ENCODE data around the gene RGS6.

RGS6 gene

DNA sequence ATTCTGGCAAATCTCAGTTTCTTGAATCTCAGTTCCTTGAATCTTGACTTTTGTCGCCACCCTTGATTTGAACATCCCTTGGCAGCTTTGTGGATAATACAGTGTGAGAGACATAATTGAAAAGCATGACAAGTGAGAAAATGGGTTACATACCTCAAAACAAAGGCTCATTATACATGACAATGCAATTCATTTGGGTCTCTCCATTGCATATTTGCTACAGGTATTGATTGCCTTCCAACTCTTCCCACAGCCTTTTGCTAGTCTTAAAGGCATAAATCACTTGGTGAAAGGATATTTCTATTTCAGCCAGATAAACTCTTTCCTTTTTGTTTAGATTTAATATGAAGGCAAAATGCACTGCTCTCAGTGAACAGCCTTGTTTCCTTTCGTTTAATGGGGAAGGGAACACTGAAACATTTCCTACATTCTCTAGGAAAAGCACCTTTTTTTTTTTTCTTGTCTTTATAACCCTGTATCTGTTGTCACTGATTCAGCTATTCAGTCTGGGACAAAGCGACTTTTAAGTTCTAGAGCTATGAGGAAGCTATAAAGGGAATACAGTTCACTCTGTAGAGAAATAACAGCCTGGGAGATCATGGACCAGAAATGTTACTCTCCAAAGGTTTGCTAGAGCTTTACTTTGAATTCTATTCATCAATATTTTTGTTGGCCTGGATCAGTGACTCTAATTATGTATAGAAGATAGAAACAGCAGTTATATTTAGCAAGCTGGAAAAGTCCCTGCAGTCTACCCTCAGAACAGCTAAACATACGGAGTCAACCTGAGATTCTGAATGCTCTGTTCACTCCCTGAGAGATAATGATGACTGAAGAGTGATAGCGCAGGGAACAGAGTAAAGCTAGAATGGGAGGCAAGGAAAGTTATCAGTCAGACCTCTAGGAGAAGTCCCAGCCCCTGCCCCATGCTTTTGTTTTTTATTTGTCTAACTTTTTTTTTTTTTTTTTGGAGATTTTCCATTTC lies 311.4 kb downstream of the RGS6 start:
- DNase-seq (ENCODE audit: low read depth) = no peak

DNA sequence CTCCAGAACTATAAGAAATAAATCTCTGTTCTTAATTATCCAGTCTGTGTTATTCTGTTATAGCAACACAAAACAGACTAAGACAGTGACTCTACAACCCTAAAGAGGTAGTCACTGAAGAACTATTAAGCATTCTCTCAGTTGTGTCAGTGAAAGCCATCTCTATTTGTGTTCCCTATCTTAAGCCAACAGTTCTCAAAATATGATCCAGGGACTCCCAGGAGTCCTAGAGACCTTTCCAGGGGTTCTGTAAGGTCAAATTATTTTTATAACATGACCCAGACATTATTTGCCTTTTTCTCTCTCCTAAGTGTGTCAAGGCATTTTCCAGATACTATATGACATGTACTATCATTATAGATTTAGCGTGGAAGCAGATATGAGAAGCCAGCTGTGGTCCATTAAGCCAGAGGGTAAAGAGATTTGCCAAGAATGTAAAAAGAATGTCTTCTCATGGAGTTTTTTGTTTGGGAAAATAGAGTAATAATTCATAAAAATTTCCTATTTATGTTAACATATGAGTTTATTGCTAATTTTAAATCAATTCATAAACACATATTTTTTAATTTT lies 315.8 kb downstream of the RGS6 start:
- no peak for DNase-seq (ENCODE audit: low read depth)

DNA sequence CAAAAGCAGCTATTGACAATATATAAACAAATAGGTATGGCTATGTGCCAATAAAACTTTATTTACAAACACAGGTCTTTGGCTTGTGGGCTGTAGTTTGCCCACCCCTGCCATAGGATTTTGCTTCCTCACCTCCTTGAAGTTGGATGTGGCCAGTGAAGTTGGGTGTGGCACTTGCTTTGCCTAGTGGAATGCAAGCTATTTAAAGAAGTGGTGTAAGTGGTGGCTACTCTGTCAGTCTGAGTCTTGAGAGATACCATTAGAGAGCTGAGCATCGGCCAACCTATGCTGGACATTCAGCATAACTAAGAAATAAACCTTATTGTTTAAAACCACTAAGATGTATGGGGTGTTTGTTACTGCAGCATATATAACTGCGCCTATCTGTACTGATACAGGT lies 321.3 kb downstream of the RGS6 start:
- DNase-seq (ENCODE audit: low read depth) = no peak

DNA sequence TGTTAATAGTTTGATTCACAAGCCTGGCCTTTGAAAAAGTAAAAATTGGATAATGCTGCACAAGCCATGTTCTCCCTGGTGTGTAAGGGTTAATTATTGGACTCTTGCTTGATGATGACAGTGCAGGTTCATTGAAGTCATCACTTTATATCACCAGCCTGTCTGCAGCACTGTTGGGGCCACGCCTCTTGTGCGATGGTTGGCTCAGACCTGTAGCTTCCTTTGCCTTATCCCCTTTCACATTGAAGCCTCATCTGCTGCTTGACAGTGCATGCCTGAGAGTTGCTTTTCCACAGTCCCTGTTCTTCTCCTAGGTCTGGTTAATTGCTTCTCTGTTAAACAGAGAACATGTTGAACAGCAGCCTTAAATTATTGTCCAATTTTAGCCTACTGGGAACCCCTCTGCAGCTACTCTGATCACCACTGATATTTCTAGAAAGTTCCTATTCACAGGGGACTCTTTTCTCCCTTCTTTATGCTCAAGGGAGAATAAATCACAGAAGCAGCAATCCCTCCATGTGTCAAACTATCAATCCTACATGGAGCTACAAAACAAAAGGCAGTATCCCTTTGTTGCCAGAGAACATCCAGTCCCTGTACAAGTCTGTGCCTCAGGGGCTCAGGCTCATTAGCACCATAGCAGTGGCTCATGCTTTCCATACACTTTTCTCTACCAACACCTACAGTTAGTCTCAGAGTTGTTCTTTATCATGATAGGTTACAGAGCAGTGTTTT lies 322.1 kb downstream of the RGS6 start:
- DNase-seq (ENCODE audit: low read depth) = no peak

DNA sequence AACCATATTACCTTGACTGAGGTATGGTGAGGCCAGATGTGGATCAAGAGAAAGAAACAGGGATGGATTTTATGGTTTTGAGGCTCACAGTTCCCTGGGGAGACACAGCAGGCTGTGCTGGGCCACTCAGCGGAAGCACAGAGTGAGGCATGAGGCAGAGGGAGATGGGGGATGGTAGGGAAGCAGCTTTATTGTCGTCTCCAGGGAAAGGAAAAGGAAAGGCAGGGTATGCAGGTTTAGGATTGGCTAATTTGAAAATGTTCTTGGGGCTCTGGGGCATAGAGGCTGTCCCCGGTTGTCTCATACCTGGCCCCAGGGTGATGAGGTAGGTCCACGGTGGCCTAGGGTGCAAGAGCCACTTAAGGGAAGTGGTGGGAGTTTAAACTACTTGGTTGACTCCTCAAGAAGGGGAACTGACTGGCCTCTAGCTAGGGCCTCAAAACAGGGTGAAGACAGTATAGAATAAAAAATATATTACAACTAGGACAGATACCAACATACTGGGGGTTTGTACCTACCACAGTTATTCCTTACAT lies 322.8 kb downstream of the RGS6 start:
- no peak for DNase-seq (ENCODE audit: low read depth)

DNA sequence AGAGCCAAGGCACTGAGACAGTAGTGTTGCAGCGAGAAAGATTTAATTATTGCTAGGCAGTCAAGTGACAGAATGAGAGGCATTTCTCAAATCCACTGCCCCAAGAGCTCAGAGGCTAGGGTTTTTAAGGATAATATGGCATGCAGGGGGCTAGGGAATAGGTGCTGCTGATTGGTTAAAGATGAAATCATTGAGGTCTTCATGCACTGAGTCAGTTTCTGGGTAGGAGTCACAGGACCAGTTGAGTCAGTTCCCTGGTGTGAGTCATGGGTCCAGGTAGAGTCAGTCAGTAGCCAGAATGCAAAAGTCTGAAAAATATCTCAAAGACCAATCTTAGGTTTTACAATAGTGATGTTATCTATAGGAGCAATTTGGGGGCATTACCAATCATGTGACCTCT lies 323.8 kb downstream of the RGS6 start:
- DNase-seq (ENCODE audit: low read depth) = no peak

DNA sequence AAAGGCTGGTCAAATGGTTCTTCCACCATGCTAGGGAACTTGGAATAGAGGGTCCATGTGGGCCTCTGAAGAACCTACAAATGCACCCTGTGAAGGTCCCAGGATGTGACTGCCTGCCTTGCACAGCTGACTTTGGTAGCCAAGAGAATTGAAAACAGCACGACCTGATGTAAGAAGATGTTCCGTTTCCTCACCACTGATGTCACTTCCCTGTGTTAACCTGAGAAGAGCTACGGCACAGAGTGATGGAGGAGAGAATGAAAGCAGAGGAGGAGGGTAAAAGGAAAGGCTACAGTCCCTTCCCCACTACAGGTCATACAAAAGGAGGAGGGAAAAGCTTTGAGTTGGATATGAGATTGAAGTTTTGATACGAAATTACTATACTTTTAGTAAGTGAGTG lies 328.8 kb downstream of the RGS6 start:
- DNase-seq (ENCODE audit: low read depth) = no peak

DNA sequence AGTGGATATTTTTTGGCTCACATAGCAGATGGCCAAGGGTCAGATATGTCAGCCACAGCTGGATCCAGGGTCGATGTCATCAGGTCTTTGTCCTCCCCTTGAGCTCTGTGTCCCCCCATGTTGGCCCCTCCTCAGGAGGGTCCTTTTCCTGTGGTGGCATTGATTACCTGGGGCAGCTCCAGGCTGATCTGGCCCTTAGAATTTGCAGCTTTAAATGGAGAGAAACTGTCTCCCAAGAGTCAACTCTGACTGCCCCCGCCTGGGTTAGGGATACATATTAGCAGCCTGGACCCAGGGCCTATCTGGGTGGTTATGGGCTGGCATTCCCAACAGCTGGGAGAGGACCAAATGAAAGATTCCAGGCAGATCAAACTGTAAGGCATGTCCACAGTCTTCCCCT lies 330.5 kb downstream of the RGS6 start:
- DNase-seq (ENCODE audit: low read depth) = no peak

DNA sequence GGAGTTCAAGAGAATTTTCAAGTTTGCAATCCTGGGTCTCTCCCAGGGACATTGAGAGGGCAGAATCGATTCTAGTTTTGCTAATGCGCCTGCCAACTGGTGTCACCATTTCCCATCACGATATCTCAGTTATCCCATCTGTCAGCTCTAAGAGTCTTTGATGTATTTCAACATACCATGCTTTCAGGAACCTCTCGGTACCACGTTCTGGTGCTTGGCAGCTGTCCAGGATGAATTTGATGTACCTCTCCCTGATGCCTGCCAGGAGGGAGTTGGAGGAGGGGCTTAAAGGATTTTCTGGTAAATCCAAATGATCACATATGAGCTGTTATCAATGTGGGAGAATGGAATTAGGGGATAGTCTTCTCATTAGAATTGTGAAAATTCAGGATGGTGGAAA lies 332.5 kb downstream of the RGS6 start:
- no peak for DNase-seq (ENCODE audit: low read depth)

DNA sequence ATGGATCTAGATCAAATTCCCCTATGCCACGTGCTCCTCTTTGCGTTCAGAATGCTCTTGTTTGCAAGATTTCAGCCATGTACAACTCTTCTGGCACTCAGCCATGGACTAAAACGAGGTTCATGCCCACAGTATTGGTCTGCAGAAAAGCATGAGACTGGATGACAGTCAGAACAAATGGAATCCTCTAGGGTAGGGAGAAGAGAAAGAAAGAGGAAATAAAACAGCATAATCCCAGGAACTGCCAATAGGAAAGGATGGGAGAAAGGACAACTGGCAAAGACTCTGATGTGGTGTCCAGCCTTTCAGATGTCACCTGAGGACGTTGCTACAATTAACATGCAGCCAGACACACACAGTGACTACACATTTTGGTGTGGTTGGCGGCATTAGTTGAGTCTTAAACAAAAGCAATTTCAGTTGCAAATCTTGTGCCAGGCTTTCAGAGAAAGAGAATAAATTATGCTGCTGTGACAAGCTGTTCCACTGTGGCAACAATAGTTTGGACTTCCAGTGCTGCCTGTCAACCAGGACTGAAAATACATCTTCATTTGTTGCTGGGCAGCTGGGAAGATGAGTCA lies 338.0 kb downstream of the RGS6 start:
- DNase-seq (ENCODE audit: low read depth) = no peak

DNA sequence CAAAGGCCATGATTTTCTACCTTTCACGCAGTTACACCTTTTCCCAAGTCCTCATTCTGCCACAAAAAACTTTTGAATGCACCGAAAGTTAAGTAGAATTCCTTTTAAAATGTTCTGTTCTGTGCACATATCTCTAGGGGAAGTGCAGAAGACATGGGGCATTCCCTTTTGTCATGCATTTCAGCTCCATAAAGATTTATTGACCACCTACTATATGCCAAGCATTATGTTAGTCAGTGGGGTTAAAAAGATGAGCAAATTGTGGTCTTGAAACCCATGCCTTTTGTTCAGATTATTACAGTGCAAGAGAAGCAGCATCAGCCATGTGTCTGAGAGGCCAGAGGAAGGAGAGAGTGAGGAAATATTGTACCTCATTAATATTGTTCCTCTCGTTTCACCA lies 338.5 kb downstream of the RGS6 start:
- DNase-seq (ENCODE audit: low read depth) = no peak

DNA sequence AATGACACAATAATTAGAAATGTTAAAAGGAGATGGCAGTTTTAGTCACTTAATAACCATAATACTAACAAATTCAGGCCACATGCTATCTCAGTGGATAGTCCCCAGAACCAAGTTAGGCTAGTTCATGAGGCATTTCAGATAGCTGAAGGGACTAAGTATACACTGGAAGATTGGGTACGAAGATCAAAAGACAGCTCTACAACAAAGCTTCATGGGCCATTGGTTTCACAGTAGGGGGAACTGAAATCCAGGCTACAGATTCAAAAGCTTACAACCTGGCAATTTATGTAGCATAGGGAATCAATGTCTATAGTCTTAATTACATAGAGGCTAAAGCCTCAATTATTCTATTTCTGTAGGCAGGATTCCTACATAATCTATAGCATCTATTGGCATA lies 343.0 kb downstream of the RGS6 start:
- DNase-seq (ENCODE audit: low read depth) = no peak

DNA sequence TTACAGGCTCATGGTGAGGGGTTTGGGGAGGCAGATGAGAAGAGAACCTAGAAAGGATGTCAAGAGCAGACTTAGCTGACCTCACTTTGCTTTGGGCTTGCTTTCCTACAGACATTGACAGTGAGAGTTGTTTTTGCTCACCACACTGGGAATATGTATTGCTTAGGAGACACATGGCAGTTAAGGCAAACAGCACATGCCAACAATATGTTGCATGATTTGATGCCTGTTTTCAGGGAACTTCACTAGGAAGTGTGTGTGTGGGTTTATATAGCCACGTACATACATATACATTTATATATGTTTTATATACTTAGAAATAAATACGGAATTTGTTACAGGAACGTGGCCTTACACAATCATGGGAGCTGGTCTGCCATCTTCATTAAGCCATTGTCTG lies 346.1 kb downstream of the RGS6 start:
- DNase-seq (ENCODE audit: low read depth) = no peak

DNA sequence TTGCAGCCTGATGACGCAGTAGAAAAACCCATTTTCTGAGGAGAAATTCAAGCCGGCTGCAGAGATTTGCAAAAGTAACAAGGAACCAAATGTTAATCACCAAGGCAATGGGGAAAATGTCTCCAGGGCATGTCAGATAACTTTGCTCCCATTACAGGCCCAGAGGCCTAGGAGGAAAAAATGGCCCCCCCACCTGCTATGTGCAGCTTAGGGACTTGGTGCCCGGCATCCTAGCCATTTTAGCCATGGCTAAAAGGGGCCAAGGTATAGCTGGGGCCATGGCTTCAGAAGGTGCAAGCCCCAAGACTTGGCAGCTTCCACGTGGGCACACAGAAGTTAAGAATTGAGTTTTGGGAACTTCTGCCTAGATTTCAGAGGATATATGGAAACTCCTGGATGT lies 351.9 kb downstream of the RGS6 start:
- DNase-seq (ENCODE audit: low read depth) = no peak

DNA sequence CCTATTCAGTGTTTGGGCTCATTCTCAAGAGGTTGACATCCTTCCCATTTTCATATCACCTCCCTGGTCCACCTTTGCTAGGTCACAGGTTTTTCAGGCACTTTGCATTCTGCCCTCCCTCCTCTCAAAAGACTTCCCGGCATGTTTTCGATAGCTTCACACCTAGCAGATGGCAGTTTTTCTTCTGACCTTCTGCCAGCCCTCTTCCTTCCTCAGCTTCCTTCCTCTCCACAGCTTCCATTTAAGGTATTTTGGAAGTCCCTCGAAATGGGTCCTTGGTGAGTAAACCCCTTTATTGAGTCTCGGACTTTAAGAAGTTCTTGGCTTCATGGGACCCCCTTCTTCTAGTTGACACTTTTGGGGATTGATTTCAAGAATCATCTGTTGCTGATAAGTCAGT lies 358.0 kb downstream of the RGS6 start:
- DNase-seq (ENCODE audit: low read depth) = no peak

DNA sequence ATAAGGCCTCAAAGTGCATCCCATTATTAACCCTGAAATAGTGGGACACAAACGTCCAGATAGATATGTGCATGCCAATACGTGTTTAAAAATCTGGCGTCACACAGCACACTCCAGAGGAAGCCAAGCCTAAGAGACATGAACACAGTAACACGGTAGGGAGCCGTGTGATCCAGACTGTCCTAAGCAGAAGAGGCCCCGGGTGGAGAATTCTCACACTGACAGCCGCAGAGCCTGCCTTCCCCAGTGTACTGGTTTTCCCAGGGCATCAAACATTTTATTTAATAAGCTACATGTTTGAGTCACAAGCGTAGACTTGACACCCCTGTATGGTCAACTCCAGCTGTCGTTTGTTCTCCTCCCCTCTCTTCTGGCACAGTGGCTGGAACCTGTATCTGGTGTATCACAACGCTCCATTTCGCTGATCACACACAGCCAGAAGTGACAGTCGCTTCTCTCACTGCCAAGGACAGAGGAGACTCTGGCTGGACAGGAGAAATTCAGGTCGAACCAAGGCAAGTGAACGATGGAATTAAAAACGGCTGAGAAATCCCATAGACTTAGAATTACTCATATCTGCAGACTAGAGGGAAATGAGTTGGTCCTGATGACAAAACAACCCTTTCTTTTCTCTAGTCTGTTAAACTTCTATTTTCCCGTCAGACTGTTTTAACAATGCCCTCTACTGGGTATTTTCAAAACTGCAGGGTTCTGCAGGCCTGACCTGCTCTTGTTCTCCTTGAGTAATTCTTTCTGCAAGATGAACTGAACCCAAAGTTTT lies 359.9 kb downstream of the RGS6 start:
- peak; percentile 22 for DNase-seq (ENCODE audit: low read depth)

DNA sequence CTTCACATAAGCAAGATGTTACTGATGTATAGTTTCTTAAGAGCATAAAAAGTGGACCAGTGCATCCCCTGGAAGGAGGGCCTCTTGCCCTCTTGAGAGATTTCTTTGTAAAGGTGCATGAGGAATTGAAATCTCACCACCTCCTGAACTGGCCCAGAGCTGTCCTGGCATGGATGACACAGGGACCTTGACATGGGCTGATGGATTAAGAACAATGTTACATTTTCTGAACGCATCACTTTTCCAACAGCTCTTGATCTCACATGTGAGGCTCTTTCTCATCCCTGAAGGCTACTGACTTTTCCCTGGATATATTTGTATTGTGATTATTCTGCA lies 360.4 kb downstream of the RGS6 start:
- no peak for DNase-seq (ENCODE audit: low read depth)

DNA sequence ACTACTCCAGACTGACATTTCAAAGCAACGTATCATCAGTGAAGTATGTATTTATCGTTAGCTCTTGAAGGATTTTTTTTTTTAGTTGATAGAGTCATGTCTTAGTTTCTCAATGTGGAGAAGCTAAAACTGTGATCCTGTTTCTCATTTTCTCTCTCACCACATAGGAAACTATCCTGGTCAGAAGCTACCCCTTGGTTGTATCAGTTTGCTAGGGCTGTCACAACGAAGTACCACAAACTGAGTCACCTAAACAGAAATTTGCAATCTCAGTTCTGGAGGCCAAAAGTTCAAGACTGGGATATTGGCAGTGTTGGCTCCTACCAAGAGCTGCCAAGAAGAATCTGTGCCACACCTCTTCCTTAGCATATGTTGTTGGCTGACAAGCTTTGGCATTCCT lies 369.1 kb downstream of the RGS6 start:
- DNase-seq (ENCODE audit: low read depth) = no peak

DNA sequence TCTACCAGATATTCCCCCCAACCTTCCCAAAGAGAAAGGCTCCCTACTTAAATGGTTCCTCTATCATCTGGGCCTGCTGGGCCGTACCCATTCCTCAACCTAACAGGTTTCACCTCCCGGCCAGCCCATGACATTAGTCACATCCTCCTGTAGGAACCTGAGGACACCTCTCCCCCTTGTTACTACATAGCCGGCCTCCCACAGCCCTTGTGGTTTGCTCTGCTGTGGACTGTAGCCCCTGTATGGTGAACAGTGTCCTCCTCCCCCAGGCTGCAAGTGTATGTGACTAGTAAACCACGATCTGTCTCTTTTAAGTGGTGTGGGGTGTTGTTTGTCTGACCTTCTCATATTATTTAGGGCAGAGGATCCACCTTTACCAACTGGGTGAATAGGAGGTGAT lies 371.7 kb downstream of the RGS6 start:
- no peak for DNase-seq (ENCODE audit: low read depth)

DNA sequence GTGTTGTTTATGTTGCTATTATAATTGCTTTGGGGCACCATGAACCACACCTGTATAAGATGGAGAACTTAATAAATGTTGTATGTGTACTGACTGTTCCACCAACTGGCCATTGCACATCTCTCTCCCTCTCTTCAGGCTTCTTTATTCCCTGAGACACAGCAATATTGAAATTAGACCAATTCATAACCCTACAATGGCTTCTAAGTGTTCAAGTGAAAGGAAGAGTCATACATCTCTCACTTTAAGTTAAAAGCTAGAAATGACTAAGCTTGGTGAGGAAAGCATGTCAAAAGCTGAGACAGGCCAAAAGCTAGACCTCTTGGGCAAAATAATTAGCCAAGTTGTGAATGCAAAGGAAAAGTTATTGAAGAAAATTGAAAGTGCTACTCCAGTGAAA lies 373.3 kb downstream of the RGS6 start:
- no peak for DNase-seq (ENCODE audit: low read depth)

DNA sequence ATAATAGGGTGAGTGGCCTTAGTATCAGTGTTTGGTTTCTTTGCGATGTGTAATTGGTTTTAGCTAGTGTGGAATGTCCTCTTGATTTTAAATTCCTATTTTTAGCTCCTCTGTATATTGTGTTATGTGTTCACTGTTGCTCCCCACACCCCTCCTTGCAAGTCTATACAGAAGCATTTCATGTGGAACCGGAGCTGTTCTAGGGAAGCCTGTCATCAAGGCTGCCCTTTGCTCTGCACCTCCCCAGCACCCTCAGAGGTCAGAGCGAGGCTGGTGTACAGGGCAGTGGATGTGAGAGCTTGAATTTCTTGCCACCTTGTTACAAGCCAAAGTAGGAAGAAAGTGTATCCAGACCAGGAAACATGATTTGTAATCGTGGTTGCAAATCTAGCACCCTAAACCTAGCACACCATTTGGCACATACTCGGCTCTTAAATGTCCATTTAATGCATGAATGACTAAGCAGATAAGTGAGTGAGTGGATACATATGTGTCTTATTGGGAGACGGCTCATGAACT lies 376.8 kb downstream of the RGS6 start:
- no peak for DNase-seq (ENCODE audit: low read depth)

DNA sequence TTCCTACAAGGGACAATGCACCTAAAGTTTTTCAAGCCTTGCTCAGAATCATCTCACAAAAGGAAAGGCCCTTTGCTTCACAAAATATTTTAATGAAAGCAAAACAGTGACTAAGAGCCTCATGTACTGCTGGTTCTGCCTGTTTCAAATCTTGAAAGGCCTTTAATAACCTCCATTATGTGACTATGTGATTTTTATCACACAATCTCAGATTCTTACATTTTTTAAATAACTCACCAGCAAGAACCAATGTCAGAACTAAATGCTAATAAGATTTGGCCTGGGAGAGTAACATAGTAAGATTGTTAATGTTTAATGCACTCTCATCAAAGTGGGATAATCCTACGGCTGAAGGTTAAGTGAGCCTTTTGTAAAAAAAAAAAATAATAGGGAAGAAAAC lies 378.9 kb downstream of the RGS6 start:
- DNase-seq (ENCODE audit: low read depth) = no peak

Measured in stromal cell of bone marrow (primary cell).